NCI-H460 (cell line): ENCODE data around the gene RABGGTA. TPM values are rescaled to one million over a fixed set of nuclear protein-coding genes. Genes with fewer than 3 reads are reported as not detected.

ENCODE experiments used
- DNase-seq: peaks from one replicate; pipeline ENCODE4 v3.0.0-alpha.2; 2016; ENCODE audit warnings: low read depth; ENCODE audit errors: extremely low read depth
- total RNA-seq: library from RNA; depleted of rRNA; stranded (reverse); fragments of >200 nt; shearing (Covaris generic); gene quantifications from 2 replicates; pipeline ENCODE4 v1.2.3, GENCODE V29; 2014

Gene RABGGTA
- total RNA-seq, 1 experiment from 2014 or later, result 34.2 TPM

- DNase-seq, result no peak
Measured at GRCh38 chr14:24307156-24307574, 35.8 kb upstream of the RABGGTA start.

GRCh38 chr14:24304019-24304387, 32.6 kb upstream of the RABGGTA start:
- no peak for DNase-seq

- DNase-seq, result no peak
Measured at GRCh38 chr14:24300326-24300980, 29.1 kb upstream of the RABGGTA start.

GRCh38 chr14:24299255-24300191, 28.1 kb upstream of the RABGGTA start, which contains the start of the genes DHRS1 and NOP9:
Gene DHRS1, minus strand, starts transcription at chr14:24299780. Its CDS starts 674 bp downstream, at chr14:24299106.
Gene NOP9, plus strand, starts transcription at chr14:24299850. Its CDS starts 105 bp downstream, at chr14:24299955.
- peak; percentile 85 for DNase-seq

GRCh38 chr14:24298892-24299254, 27.5 kb upstream of the RABGGTA start:
- peak; percentile 33 for DNase-seq

- DNase-seq, result peak; percentile 54
Measured at GRCh38 chr14:24297190-24297964, 26.0 kb upstream of the RABGGTA start.

- peak; percentile 84 for DNase-seq
Measured at GRCh38 chr14:24296341-24297157, 25.2 kb upstream of the RABGGTA start.

GRCh38 chr14:24293525-24293924, 22.1 kb upstream of the RABGGTA start:
- no peak for DNase-seq

GRCh38 chr14:24292118-24292807, 20.9 kb upstream of the RABGGTA start:
- DNase-seq, result no peak

GRCh38 chr14:24291446-24292117, 20.2 kb upstream of the RABGGTA start:
- DNase-seq, result no peak

GRCh38 chr14:24290746-24291145, 19.3 kb upstream of the RABGGTA start:
- no peak for DNase-seq

- no peak for DNase-seq
Measured at GRCh38 chr14:24289649-24290280, 18.4 kb upstream of the RABGGTA start.

GRCh38 chr14:24286996-24287395, 15.6 kb upstream of the RABGGTA start:
- DNase-seq, result no peak

- no peak for DNase-seq
Measured at GRCh38 chr14:24285351-24285750, 14.0 kb upstream of the RABGGTA start.

- DNase-seq, result no peak
Measured at GRCh38 chr14:24284501-24285035, 13.2 kb upstream of the RABGGTA start.

GRCh38 chr14:24283796-24284460, 12.5 kb upstream of the RABGGTA start:
- no peak for DNase-seq

GRCh38 chr14:24282736-24283135, 11.3 kb upstream of the RABGGTA start:
- no peak for DNase-seq

GRCh38 chr14:24281636-24282035, 10.2 kb upstream of the RABGGTA start:
- no peak for DNase-seq
